PC-3 (cell line): ENCODE results near the gene WDFY4. TPM values are rescaled to one million over a fixed set of nuclear protein-coding genes. Genes with fewer than 3 reads are reported as not detected.

ENCODE experiments used
- ATAC-seq: fragments of 200-7000 bp; cut with Tn5 transposase; 2 replicates; pipeline ENCODE4 v1.9.1; 2020; ENCODE audit warnings: mild to moderate bottlenecking, moderate library complexity
- BruUV-seq: library from RNA; stranded (reverse); fragments of 400-500 nt; replicated peaks from 2 replicates; lab custom pipeline; 2021; lab: Mats Ljungman, UMichigan
- CTCF ChIA-PET: fragments of 300-600 bp; sonication (Branson Sonifier 250); formaldehyde crosslinking; loops from one replicate; lab custom pipeline; 2022; ENCODE audit warnings: antibody characterized with exemption; lab: Charles Lee
- POLR2A ChIA-PET: fragments of 300-600 bp; sonication (Branson Sonifier 250); formaldehyde crosslinking; loops from one replicate; lab custom pipeline; 2022; ENCODE audit warnings: antibody characterized with exemption; ENCODE audit not compliant: unreplicated experiment; lab: Charles Lee
- DNase-seq: peaks from one replicate; pipeline ENCODE4 v3.0.0-alpha.2; 2015
- H2AFZ ChIP-seq: fragments of 300-600 bp; sonication (generic); 2 replicates; pipeline ENCODE4 v1.6.0; 2016; ENCODE audit warnings: antibody characterized with exemption, low read length
- H3F3A ChIP-seq: fragments of 300-600 bp; sonication (generic); one replicate; pipeline ENCODE4 v1.6.0; 2017; ENCODE audit warnings: antibody characterized with exemption, low read length, control low read depth, mild to moderate bottlenecking; ENCODE audit not compliant: unreplicated experiment
- H3K27ac ChIP-seq: fragments of 300-600 bp; sonication (generic); 2 replicates; pipeline ENCODE4 v1.5.1; 2016; ENCODE audit warnings: mild to moderate bottlenecking, low read length
- H3K27me3 ChIP-seq: fragments of 300-600 bp; sonication (generic); 2 replicates; pipeline ENCODE4 v1.6.1; 2016; ENCODE audit warnings: low read length, mixed read lengths
- H3K36me3 ChIP-seq: fragments of 300-600 bp; sonication (generic); 2 replicates; pipeline ENCODE4 v1.6.1; 2016; ENCODE audit warnings: low read depth, mixed run types, low read length, mixed read lengths
- H3K4me1 ChIP-seq: fragments of 300-600 bp; sonication (generic); 2 replicates; pipeline ENCODE4 v1.5.1; 2016; ENCODE audit warnings: low read length; ENCODE audit not compliant: insufficient read depth
- H3K4me2 ChIP-seq: fragments of 300-600 bp; sonication (generic); 2 replicates; pipeline ENCODE4 v1.6.0; 2016; ENCODE audit warnings: low read length
- H3K4me3 ChIP-seq: fragments of 300-600 bp; sonication (generic); 2 replicates; pipeline ENCODE4 v1.5.1; 2016; ENCODE audit warnings: mild to moderate bottlenecking, low read length, mixed read lengths
- H3K79me2 ChIP-seq: fragments of 300-600 bp; sonication (generic); 2 replicates; pipeline ENCODE4 v1.6.1; 2017; ENCODE audit warnings: low read length, mixed read lengths
- H3K9ac ChIP-seq: fragments of 300-600 bp; sonication (generic); 2 replicates; pipeline ENCODE4 v1.6.0; 2016; ENCODE audit warnings: mild to moderate bottlenecking, low read length
- H3K9me2 ChIP-seq: fragments of 300-600 bp; sonication (generic); replicated peaks from 2 replicates; pipeline ENCODE4 v1.6.1; 2016; ENCODE audit warnings: mixed run types, low read length, mixed read lengths
- H3K9me3 ChIP-seq: fragments of 300-600 bp; sonication (generic); 2 replicates; pipeline ENCODE4 v1.6.1; 2016; ENCODE audit warnings: low read length, mixed read lengths
- H4K20me1 ChIP-seq: fragments of 300-600 bp; sonication (generic); 2 replicates; pipeline ENCODE4 v1.6.1; 2016; ENCODE audit warnings: low read length, mixed read lengths
- CTCF ChIP-seq: fragments of 300-600 bp; sonication (generic); conservative IDR thresholded peaks from 2 replicates; pipeline ENCODE4 v1.5.1; 2017; ENCODE audit warnings: antibody characterized with exemption, low read depth, mild to moderate bottlenecking, low read length
- EZH2 ChIP-seq: fragments of 300-600 bp; sonication (generic); IDR thresholded peaks from one replicate; pipeline ENCODE4 v1.6.1; 2017; ENCODE audit warnings: antibody characterized with exemption, mild to moderate bottlenecking, low read length; ENCODE audit not compliant: unreplicated experiment
- EZH2phosphoT487 ChIP-seq: fragments of 300-600 bp; sonication (generic); IDR thresholded peaks from 2 replicates; pipeline ENCODE4 v1.6.1; 2018; ENCODE audit warnings: mild to moderate bottlenecking, antibody characterized with exemption, low read length, borderline replicate concordance
- intact Hi-C: fragments of 100-400 bp; cut with micrococcal nuclease; formaldehyde crosslinking; loops from 2 replicates; pipeline ENCODE4 v1.9.0; 2023
- total RNA-seq: library from RNA; depleted of rRNA; stranded (reverse); fragments of >200 nt; gene quantifications from 2 replicates; pipeline ENCODE4 v1.2.3, GENCODE V29; 2014

The WDFY4 gene
- total RNA-seq, 1 experiment from 2014 or later: not detected

DNA sequence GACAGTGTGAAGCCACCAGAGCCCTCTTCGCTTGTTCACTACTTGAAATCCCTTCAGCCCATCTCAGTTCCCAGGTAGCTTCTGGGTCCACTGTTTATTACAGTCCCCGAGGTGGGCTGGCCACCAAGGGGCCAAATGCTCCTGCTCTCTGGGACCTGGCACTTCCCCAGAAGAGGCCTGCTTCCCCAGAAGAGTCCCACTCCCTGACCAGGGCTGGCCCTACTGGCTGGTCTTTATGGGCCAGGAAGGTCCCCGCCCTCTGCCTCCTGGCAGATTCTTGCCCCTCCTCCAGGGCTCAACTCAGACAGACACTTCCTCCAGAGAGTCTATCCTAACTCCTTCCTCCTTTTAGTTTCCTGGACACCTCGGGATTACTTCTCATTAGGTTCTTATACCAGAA lies 325.6 kb downstream of the WDFY4 start:
- Histone ChIP-seq H3K4me3 (no peak overlapping the region), H3F3A (no peaks in the 10 kb centered on the region), H3K27me3 (peaks cover 79% of the 10 kb centered on the region), H4K20me1 (no peaks in the 10 kb centered on the region), H3K4me2 (no peak overlapping the region), H3K9me3 (no peaks in the 10 kb centered on the region), H3K9ac (no peak overlapping the region), H3K27ac (no peak overlapping the region), H2AFZ (no peak overlapping the region), H3K79me2 (no peaks in the 10 kb centered on the region), H3K9me2 (no peaks in the 10 kb centered on the region), H3K36me3 (no peaks in the 10 kb centered on the region), H3K4me1 (no peaks in the 10 kb centered on the region)
- intact Hi-C loops: no loop called here
- no peak for TF ChIP-seq EZH2
- no peak for TF ChIP-seq EZH2phosphoT487
- no peak for TF ChIP-seq CTCF
- no TSS peak for BruUV-seq
- ChIA-PET CTCF (no interaction called here), POLR2A (no interaction called here)
- ATAC-seq (no peak), DNase-seq (no peak)

DNA sequence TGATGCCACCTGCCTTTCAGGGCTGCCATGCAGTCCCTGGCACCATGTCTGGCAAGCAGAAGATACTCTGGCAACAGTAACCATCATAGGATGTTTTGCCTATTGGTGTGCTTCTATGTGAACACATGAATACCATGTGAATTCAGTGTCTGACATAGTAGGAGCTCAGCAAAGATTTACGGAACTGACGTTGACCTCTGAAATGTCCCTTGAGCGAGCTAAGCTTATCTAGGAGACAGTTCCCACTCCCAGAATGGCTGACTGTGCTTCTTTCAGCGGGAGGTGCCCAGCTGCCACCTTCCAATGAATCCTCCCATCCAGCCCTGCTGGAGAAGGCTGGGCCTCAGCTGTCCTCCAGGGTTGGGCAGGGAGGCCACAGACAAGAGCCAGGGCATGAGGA lies 326.2 kb downstream of the WDFY4 start:
- no peak overlapping the region for H3K27ac ChIP-seq
- peaks cover 83% of the 10 kb centered on the region for H3K27me3 ChIP-seq
- TF ChIP-seq CTCF (no peak), EZH2phosphoT487 (no peak), EZH2 (no peak)
- intact Hi-C loops: no loop called here
- H3F3A ChIP-seq: no peaks in the 10 kb centered on the region
- ChIA-PET CTCF (no interaction called here), POLR2A (no interaction called here)
- H2AFZ ChIP-seq: no peak overlapping the region
- H3K36me3 ChIP-seq: no peaks in the 10 kb centered on the region
- no peaks in the 10 kb centered on the region for H3K9me2 ChIP-seq
- H3K9me3 ChIP-seq: no peaks in the 10 kb centered on the region
- DNase-seq: no peak
- no peaks in the 10 kb centered on the region for H4K20me1 ChIP-seq
- H3K4me2 ChIP-seq: no peak overlapping the region
- no TSS peak for BruUV-seq
- no peak overlapping the region for H3K9ac ChIP-seq
- no peaks in the 10 kb centered on the region for H3K79me2 ChIP-seq
- H3K4me3 ChIP-seq: no peak overlapping the region
- H3K4me1 ChIP-seq: no peaks in the 10 kb centered on the region
- no peak for ATAC-seq

DNA sequence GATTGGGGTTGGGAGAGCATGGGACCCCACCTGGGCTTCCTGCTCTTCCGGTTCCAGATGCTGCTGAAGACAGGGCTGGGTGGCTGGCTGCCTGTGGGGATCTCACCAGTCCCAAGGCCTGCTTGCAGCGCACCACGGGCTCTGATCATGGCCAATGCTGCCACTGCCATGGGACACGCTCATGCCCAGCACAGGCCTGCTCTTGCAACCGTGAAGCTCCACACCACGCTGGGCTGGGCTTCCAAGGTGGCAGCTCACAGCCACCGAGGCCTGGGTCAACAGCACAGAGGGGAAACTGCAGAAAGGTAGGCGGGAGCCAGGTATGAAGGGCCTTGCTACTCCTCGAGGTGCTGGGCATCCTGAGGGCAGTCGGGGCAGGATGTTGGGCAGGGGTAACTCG lies 327.1 kb downstream of the WDFY4 start:
- BruUV-seq: no TSS peak
- POLR2A ChIA-PET: no interaction called here
- Histone ChIP-seq H3K4me3 (no peak overlapping the region), H3K27me3 (peaks cover 89% of the 10 kb centered on the region), H3K79me2 (no peaks in the 10 kb centered on the region), H2AFZ (no peak overlapping the region), H3K27ac (no peak overlapping the region), H4K20me1 (no peaks in the 10 kb centered on the region), H3K36me3 (no peaks in the 10 kb centered on the region), H3K4me2 (no peak overlapping the region), H3K4me1 (no peaks in the 10 kb centered on the region), H3K9me3 (no peaks in the 10 kb centered on the region), H3K9me2 (no peaks in the 10 kb centered on the region), H3K9ac (no peak overlapping the region), H3F3A (no peaks in the 10 kb centered on the region)
- ATAC-seq (no peak), DNase-seq (no peak)
- CTCF ChIA-PET: no interaction called here
- TF ChIP-seq EZH2phosphoT487 (no peak), CTCF (no peak), EZH2 (no peak)
- intact Hi-C loops: no loop called here
